Stimulated activated CD4-positive, alpha-beta T cell treated with anti-CD3 and anti-CD28 coated beads, TNF-alpha, amount 100 ng/mL, for 1 hour (primary cell): ENCODE data around the gene POU6F2.

Source experiments
- DNase-seq, 3 donors: peaks; one replicate each; pipeline ENCODE4 v3.0.0-alpha.2; 2020; ENCODE audit warnings: low read depth in 3 of 3, low spot score in 1 of 3

POU6F2 gene

DNA sequence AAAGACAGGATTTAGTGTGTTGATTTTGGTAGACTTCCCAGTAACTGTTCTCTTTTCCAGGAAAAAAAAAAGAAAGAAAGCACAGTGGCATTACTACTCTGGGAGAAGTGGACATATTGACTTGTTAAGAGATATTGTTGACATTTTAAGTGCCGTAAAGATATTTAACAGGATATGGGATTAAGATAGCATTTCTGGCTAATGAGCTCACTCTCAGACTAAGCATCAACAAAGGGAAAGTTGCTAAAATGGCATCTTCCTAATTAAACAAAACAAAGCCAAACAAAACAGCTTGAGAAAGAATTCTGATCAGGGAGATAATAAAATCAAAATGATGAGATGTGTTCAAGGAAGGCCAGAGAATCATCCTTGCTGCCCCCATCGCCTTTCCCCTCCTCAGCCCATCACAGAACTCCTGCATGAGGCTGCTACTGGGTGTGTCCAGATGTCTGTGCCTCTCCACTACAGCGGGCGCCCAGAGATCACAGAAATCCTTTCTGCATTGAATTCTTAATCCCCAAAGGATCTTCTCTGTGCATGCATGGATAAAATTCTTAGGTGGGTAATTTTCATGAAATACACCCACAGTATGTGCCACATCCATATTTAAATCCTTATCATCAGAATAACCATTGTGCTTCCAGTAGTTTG is 270.5 kb downstream of the POU6F2 start:
- no peak for DNase-seq

DNA sequence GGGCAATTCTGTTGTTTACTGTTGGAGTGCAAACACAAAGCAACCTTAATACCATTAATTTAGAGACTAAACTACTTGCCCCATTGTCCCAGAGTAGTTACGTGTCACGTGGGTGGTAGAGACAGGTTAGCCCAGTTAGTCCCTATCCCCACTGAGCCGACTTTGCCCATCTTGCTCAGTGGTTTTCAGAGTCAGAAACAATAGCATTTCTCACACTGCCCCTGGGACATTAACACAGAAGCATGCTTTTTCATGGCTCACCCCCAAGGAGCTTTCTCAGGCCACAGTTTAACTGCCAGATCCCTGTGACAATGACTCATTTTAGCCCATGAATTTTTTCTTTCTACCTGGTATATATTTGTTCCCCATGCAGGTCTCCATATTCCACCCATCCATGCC is 271.0 kb downstream of the POU6F2 start:
- no peak for DNase-seq

DNA sequence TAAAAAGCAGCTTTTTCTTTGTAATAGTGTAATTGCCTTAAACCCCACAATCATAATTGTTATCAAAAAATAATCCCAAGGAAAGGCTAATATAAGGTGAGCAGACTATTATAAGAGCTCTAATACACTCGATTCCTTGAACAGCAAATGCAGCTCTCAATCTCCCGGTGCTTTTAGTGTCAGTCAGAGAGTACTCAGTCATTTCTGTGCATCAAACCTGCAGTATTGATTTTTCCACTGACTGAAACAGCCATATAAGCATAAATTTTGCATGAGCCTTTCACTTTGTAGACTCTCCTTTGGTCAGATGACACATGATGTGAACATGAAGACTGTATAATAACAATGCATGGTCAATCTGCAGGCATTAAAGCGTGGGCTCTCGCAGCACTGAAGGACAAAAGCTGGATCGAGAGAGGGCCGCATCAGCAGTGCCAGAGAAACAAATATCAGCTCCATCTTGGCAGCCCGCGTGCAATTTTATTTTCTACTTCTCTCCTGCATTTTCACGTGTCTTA is 272.0 kb downstream of the POU6F2 start:
- DNase-seq, result no peak

DNA sequence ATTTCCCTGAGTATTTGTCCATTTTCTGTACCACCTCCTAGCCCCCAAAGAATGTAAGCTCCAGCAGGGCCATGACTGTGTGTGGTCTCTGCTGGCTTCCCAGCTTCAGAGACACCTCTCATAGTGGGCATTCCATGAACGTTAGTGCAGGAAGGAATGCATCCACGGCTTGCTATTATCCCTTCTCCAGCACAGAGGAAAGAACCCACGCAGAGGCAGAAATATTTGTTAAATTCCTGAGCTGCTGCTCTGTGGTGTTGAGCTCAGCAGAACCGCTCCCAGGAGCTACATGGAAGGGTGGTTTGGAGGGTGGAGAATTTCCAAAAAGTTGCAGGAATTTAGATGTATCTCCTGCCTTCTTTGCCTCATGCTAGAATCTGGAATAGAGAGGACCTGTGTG is 275.2 kb downstream of the POU6F2 start:
- no peak for DNase-seq

DNA sequence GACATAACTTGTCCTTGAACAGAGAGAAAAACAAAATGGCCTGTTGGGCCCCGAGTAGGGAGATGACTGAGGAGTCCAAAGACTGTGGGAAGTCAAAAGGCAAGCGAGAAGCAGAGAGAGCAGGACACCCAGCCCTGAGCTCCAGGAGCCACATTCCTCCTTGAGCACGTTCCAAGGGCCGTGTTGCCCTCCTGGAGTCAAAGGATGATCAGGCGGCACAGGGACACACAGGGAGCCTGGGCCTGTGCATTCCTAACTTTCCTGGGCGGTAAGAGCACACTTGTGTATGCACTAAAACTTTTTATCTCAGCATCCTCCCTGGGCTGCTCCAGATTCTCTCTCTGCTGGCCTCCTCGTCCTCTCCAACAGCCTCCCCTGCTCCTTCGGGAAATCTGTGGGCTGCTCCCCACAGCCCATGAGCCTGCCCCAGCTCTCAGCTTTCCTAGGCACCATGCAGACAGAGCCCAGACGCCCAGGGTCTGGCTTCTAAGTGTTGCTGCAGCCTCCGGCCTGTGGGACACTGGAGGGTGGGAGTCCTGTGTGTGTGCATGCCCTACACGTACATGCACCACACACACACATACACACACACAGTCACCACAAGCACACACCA is 281.8 kb downstream of the POU6F2 start:
- no peak for DNase-seq

DNA sequence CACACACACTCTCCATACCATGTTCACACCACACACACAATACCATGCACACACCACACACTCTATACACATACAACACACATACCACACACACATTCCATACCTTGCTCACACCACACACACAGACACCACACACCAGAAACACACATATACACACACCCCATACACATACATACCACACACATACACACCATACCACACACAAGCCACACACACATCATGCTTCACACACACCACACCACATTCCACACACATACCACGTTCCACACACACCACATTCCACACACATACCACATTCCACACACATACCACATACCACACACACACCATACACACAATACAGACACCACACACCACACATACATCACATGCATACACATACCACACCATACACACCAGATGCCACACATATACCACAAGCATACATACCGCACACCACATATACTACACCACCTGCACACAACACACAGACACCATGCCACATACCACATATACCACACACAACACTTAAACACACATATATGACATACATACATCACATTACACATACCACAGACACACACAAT is 282.7 kb downstream of the POU6F2 start:
- DNase-seq, result no peak

DNA sequence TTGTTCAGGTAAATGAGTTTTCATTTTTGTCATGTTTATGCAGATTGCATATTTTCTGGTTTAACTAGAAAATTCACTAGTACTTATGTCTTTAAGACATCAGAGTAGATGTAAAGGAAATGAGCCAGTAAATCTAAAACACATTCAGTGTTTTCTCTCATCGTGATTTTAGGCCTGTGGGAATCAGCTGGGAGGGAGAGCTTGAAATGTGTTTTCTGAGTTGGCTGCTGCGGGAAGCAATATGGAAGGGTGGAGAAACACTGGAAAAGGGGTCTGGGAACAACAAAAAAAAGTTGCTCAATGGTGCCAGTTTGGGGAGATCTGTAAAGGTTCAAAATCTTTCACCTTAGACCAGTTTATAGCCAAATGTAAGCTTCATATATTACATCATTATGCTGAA is 284.1 kb downstream of the POU6F2 start:
- DNase-seq, result no peak

DNA sequence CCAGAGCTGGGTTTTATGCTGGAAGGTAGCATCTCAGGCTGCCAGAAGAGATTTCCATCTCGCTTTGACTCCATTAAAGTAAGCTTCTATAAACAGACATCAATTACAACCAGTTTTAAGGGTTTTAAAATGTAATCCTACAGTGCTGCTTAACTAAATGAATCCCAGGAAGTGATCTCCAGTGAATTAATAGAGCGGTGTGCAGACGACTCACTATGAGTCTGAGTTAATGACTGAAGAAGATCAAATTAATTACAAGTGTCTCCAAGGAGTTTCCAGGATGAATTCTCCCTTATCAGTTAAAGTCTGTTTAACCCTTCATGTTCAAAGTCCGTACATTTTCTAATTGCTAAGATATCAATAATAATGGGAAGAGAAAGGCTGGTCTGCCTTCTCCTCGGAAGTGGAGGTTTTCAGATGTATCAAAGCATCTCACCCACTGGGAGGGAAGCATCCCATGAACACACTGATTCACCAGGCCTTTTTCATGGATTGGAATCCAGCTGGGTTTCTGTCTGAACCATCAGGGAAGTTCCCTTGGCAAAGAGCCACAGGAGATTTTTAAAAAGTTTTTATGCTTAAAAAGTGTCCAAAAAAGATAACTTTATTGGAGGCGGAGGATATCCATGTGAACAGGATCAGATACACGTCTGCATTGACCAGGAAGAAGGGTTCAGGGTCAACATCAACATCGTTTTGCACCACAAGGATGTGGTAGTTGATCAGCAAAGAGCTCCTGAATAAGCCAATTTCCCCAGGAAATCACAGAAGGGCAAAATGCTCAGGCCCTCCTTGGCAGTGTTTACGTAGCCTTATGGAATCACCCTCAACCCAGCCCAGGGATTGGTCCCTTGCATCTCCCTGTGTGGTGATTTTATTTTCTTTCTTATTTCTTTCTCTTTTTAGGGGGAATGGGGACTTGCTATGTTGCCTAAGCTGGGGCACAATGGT is 288.2 kb downstream of the POU6F2 start:
- DNase-seq, result no peak

DNA sequence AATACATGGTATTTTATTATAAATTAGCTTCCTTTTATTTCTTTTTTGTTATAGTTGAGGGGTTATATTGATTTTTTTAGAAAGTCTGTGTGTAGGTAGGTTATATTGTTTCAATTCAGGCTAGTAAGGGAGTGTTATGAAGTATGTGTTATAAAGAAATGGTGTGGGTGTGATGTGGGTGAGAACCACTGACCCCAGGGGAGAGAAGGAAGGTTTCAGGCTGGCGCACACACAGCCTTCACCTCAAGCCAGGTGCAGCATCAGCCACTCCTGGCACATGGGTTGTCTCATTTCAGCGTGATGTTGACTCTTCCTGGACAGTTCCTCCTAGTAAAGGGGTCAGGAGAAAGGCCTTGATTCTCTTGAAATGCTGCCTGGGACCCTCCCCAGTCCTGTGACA is 291.3 kb downstream of the POU6F2 start:
- DNase-seq, result no peak

DNA sequence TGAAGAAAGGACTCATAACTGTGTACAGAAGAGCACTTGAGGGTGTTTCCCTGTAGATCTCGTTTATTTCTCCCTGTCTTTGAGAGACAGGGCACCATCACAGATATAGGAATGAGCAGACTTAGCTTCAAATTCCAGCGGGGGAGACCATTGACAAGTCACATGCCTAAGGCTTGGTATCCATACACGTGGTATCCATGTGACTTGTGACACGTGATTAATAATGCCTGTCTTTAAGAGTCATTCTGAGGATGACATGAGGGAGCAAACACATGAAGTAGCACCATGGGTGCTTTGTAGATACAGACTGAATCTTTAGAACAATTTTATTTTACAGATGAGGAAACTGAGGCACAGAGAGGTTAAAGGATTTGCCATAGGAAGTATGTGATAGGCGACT is 292.3 kb downstream of the POU6F2 start:
- DNase-seq, result no peak

DNA sequence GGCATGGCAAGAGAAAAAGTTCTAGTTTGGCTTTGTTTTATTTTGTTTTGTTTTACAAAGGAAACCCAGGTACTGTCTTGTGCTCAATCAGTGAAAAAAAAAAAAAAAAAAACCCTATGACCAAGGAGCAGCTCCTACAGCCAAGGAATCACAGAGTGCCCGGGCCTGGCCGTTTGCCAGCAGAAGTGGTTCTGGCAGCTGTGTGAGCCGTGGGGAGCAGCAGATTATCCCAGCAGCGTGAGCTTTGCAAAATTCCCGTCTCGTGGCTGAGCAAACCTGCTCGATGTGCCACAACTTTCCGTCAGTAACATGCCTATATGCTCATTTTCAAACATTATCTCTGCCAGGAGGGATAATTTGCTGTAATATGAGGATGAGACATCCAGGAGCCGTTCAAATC is 293.7 kb downstream of the POU6F2 start:
- no peak for DNase-seq

DNA sequence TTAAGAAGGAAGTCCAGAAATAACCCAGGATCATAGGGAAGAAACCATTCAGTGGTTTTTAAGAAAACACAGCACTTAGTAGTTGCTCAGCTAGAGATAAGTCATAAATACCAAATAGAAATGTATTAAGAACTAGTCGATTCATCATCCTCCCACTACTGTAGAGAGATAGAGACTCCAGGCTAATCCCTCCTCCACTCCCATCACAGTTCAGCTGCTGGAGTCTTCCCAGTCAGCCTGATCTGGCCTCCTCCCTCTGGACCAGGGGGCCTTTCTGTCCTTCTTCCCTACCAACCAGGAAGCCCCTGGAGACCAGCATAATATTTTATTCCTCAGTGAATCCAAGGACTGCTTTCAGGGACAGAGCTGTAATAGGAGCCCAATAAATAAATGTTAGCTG is 294.4 kb downstream of the POU6F2 start:
- no peak for DNase-seq

DNA sequence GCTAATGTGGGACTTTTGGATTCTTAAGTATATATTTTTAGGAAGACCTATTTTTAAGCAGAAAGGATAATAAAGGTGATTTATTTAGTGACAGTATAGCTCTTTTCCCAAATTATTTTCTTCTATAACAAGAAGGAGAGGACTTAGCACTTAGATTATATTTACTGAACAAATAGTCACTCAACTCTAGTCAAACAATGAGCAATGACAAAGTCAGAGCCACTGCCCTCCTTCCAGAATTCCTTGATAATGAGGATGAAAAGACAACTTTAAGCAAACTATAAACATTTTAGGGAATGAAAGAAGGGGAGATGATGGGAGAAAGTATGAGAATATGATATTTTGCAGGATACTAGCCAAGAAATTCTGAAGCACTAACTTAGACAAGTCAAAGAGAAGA is 295.0 kb downstream of the POU6F2 start:
- DNase-seq, result no peak

DNA sequence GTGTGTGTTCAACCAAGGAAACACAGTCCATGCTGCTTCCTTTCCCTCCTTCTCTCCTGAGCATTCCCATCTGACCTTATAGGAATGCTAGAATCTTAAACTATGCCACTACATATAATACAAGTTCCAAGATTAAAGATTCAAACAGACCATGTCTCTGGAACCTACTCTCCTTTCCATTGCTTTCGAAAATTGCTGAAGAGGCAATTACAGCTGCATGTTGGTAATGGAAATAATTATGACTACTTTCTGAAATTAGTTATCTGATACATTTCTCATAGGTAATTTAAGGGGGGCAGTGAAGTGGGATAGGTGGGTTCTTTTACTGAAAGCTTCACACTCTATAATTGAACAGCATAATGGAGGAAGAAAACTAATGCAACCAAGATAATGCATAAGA is 302.6 kb downstream of the POU6F2 start:
- no peak for DNase-seq

DNA sequence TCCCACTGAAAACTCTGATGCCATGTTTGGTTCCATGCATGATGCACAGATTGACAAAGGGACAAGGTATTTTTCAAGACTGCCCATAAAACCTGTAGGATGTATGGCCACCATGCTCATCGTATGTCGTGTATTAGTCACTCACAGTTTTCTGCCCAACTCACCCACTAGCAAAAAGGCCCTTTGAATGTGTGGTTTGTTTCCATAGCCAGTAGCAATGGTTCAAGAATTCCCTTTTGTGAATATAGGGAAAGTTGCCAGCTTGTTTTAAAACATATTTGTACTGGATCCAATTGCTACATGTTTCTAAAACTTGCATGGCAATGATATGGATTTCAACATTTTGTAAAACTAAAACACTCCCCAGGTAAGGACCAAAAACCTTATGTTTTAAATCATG is 307.5 kb downstream of the POU6F2 start:
- DNase-seq, result no peak

DNA sequence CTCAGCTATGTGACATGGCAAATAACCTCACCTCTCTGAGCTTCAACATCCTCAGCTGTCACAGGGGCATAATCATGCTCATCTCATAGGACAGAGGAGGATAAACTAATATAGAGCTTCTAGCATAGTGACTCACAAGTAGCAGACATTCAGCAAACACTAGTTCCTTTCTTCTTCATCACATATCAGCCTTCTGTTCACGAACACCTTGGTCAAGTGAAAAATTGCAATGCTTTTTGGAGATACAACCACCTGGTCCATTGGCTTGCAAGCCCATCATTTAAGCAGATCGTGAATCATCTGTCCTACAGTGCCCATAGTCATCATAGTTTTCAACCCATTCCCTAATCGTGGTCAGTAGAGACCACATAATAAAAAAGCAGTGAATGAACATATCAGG is 310.6 kb downstream of the POU6F2 start:
- no peak for DNase-seq

DNA sequence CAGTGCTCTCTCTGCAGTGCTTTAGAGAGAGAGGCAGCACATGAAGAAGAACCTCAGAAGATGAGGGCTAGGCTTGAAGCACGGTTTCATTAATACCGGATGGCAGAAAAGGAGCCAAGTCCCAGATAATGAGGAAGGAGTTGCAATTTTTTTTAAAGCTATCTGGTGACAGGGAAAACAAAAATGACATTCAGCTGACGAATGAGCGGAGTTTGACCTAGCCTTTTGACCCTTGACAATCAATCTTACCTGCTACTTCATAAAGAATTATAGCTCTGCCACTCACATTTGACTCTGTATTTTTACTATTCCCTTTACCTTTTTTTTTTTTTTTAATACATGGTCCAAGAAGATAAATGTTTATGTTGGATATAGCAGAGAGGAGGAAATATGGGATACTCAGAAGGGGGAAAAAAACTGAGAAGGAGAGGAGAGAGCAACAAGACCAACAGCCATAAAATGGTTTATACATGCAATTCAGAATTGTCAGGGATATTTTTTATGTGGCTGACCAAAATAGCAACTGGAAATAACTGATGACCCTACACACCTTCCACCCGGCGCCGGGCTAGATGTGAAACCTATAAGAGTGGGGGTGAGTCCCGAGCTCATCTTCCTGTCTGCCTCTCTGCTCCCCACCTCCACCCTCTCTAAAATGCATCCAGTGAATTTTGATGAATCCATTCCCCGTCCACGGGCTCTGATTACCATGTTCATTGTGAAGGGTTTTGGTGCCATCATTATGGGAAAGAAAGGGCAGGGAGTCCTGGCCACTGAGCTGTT is 314.1 kb downstream of the POU6F2 start:
- DNase-seq, result no peak

DNA sequence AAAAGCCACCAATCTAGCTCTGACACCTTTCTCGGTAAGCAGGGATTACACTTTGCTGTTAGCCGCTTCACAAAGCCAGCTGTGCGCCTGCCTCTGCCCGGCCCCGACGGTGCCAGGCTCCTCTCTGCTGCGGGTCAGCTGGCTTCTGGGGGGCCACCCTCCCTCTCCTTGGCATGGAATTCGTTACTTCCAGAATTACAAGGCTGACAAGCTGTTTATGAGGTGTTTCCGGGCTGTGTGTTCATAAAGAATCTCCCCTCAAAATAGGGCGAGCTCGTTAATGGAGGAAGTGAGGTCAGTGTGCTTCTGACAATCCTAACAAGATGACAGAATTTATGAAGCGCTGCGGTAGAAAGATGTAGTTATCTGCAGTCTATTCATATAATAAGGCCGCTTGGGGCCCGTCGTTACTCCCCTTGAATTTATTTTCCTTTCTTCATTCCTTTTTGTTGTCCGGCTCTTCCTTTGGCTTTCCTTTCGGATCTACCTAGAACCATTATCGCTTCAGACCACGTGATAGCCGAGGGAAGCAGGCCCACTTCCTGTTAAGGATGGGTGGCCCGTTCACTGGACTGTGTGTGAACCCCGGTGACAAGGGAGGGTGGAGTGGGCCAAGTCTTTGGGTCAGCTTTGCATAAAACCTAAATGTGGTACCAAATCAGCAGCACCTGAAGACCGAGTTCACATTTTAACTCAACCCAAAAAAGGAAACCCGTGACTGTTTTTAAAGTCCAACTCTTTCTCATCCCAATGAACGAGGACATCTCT is 315.5 kb downstream of the POU6F2 start:
- no peak for DNase-seq

DNA sequence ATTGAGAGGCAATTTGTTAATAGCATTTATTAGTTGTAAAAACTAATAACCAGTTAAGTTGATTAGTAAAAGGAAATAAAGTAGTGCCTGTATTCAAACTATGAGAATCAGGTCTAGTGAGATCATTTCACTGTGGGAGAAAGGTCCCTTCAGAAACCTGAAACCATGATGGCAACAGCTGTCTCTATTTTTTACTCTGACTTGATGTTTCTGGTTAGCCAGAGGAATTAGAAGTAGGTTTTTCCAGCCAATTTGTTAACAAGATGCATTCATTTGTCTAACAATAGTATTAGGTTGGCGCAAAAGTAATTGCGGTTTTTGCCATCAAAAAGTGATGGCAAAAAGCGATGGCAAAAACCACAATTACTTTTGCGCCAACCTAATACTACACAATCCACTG is 316.3 kb downstream of the POU6F2 start:
- DNase-seq, result no peak

DNA sequence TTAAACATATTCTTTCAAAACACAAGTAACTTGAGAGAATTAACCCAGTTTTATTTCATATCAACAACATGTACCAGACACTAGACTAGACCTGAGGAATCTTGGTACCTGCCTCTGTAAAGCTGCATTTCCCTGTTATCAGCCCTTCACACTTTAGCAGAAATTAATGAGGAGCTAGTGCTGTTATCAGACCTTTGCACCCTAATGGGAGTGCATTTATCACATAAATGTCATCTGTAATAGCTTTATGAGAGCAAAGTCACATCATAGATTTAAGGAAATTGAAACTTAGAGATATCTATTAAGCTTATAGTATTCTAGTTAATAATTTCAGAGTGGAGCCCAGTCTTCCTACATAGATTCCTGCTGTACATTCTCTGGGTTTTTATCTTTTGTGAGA is 318.1 kb downstream of the POU6F2 start:
- no peak for DNase-seq
